Bronchial epithelial cell (primary cell): ENCODE results near the gene SCN8A. TPM values are rescaled to one million over a fixed set of nuclear protein-coding genes. Genes with fewer than 3 reads are reported as not detected.

Experiments
- DNase-seq: peaks from one replicate; pipeline ENCODE4 v3.0.0-alpha.2; 2010; ENCODE audit warnings: low read depth
- FAIRE-seq: peaks from 2 replicates; lab custom pipeline; 2011; peaks lifted over from hg19 to GRCh38; lab: Jason Lieb, UNC
- H3K27me3 ChIP-seq: 2 replicates; pipeline ENCODE4 v1.5.1; 2011; ENCODE audit warnings: low read length; ENCODE audit not compliant: control insufficient read depth, insufficient read depth
- H3K36me3 ChIP-seq: 2 replicates; pipeline ENCODE4 v1.5.1; 2011; ENCODE audit warnings: low read length; ENCODE audit not compliant: control insufficient read depth, insufficient read depth
- H3K4me3 ChIP-seq: 2 replicates; pipeline ENCODE4 v1.5.1; 2011; ENCODE audit warnings: mild to moderate bottlenecking, low read depth, low read length, control low read depth
- CTCF ChIP-seq: IDR thresholded peaks from 2 replicates; pipeline ENCODE4 v1.5.1; 2011; ENCODE audit warnings: mild to moderate bottlenecking, moderate library complexity, low read length, control low read depth, inconsistent platforms; ENCODE audit not compliant: insufficient read depth, severe bottlenecking
- total RNA-seq: library from RNA; depleted of rRNA; stranded (reverse); fragments of >200 nt; gene quantifications from 2 replicates; pipeline ENCODE4 v1.2.1, GENCODE V29; 2014

SCN8A gene
- total RNA-seq, 1 donor from 2014 or later, result under 0.01 TPM

GRCh38 chr12:51855586-51856428 lies 264.8 kb downstream of the SCN8A start:
- no peak for DNase-seq
- Histone ChIP-seq H3K36me3 (no peaks in the 10 kb centered on the region), H3K27me3 (peaks cover 14% of the 10 kb centered on the region), H3K4me3 (no peak overlapping the region)
- no peak for TF ChIP-seq CTCF
- FAIRE-seq, result no peak

DNA sequence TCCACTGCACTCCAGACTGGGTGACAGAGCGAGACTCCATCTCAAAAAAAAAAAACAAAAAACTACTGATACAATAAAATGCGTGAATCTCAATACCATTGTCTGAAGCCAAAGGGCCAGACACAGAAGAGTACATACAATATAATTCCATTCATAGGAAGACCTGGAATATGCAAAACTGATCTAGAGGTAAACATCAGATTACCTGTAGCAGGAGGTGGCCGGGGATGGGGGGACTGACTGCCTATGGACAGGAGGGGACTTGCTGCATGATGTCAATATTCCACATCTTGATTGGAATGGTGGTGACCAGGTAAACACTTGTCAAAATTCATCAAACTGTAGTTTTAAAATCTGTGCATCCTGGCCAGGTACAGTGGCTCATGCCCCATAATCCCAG lies 270.0 kb downstream of the SCN8A start:
- no peak for TF ChIP-seq CTCF
- no peaks in the 10 kb centered on the region for H3K36me3 ChIP-seq
- H3K27me3 ChIP-seq, result peaks cover 29% of the 10 kb centered on the region
- DNase-seq (no peak), FAIRE-seq (no peak)
- no peak overlapping the region for H3K4me3 ChIP-seq

Other genes with a start within 250 kb of the SCN8A start
- not detected in 2 replicates for gene CELA1, start 244.6 kb upstream of the SCN8A start, total RNA-seq
- gene GALNT6, start 199.8 kb upstream of the SCN8A start, total RNA-seq, result 14.0 and 39.2 TPM in 2 replicates
- 0.26 and 0.64 TPM in 2 replicates for gene SLC4A8, start 166.4 kb upstream of the SCN8A start, total RNA-seq